Hematopoietic multipotent progenitor cell treated with erythropoietin and hydrocortisone succinate and interleukin-3 and kit ligand, for 15 days (in vitro differentiated cells): ENCODE data around the gene IRF2BPL.

ENCODE experiments used
- DNase-seq: peaks from one replicate; pipeline ENCODE4 v3.0.0-alpha.2; 2015; ENCODE audit warnings: low spot score

IRF2BPL gene

DNA sequence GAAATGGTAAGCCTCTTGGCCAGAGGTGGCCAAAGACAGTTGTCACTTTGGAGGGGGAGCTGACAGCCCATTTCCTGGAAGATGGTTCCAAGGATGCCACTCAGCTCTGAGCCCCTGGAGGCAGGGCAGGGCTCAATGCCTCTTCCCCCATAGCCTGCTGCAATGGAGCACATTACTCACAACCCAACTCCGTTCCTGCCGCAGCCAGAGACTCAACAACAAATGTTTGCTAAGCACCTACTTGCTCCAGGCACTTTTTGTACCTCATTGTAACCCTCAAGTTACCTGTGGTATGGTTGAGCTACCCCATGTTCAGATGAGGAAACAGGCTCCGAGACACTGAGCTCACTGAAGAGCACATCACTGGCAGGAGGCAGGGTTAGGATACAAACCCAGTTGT, 19.5 kb downstream of the IRF2BPL start:
- DNase-seq: no peak

DNA sequence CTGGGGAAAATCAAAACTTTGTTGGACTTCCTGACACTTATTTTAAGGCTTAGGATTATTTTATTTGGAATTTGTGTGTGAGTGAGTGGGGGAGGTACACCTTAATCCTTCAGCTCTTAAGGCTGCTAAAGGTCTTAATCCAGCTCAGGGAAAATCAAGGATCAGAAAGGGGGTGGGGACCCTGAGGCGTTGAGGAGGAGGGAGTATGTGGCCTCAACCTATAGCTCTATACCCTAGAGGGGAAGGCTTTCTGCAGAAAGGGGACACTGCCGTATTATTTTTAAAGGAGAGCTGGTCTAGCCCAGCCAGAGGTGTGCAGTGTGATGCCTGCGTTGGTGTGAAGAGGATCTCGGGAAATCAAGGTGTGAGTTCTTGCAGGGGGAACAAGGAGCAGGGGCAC, 20.0 kb downstream of the IRF2BPL start:
- no peak for DNase-seq

DNA sequence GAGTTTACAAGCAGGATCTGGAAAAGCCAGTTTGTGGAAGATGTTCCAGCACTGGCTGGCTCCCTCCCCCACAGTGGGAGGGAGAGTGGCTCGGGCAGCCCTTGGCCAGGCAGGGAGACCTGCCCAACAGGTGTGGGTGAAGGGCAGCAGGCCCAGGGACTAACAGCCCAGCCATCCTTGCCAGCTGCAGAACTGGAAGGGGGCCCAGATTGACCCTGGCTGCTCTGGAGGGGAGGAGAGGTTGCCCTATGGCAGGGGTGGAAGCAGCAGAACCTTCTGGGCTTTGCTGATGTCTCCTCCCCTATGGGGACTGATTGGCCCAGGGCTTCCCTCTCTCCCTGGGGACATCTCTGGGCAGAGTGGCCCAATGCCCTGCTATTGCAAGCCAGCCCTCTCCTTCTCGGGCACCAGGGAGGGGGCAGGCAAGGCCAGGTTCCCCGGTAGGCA, 20.5 kb downstream of the IRF2BPL start:
- DNase-seq: no peak

DNA sequence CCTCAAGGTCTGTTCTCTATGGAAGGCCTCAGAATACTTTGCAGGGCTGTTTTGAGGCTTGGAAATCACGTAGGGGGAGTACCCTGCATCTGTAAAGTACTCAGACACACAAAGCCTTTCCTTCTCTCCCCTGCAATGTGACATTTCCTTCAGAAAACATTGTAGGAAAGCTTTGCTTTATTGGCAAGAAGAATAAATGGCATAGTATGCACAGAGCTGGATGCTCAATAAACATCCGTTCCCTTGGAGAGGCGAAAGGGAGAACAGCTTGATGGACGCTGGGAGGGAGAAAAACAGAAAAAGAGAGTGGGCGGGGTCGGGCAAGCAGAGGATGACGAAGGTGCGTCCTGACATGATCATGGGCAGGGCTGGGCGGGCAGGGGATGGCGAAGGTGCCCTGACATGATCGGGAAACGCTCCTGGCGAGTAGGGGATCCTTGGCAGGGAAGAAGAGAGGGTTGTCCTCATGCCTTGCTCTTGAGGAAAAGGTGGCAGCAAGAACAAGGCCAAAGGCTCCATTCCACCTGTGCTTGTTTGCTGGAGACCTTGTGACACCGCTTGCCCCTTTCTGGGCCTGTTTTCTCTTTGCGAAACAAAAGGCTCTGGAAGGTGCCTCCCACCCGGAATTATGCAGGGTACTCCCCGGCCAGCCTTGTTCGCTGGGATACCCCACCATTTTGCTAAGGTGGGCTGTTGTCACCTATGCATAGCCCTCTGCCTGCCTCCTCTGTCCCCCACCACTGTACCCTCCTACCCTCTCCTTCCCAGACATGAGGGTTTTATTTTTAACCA, 21.1 kb downstream of the IRF2BPL start:
- no peak for DNase-seq

DNA sequence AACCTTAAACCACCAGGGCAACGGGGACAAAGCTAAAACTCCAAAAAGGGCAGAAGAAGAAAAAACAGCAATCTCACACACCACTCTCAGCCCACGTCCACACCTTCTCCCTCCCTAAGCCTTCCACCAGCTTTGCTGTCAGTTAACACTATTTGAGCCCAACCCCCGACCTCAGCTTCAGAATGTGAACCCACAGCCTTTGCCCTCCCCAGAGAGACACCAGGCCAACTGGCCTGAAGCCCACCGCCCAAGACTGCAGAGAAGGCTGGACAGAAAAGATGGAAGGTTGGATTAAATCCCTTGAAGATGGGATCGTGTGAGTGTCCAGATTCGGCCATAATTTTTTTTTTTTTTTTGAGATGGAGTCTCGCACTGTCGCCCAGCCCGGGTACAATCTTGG, 22.4 kb downstream of the IRF2BPL start:
- no peak for DNase-seq

DNA sequence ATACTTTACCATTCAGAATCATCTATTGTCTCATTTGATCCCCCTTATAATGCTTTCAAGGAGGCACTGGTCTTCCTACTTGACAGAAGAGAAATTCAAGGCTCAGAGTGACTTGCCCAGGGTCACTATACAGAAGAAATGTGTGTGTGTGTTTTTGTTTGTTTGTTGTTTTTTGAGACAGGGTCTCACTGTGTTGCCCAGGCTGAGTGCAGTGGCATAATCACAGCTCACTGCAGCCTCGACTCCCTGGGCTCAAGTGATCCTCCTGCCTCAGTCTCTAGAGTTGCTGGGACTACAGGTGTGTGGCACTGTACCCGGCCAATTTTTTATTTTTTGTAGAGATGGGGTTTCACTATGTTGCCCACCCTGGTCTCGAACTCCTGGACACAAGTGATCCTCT, 22.9 kb downstream of the IRF2BPL start:
- DNase-seq: no peak

DNA sequence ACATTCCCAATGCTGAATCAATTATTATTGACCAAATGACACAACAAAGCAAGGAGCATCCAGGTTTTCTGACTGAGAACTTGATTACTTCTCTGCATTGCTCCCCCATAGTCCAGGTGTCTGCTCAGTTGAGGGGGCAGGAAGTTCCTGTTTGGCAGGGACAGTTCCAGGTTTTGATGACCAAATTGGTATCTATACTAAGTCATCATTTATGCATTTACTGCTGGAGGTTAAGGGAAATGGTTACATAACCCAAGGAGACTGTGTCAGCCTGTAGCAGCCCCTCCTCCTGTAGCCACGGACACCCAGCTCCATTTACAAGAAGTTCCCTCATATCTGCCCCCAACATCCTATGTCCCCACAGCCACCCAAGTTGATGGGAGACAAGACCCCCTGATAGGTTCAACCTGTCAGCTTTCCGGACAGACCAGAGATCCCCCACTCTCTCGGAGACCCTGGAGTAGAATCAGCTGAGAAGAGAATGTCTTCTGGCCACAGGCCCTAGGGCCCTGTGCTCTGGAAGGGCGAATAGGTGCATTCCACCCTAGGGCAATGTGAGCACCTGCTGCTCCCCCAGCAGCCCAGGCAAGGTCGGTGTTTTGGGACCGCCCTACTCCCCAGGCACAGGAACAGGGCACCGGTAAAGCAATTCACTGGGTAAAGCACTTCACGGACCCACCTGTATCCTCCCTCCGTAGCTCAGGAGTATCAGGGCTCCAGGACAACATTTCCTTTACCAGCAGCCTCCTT, 23.6 kb downstream of the IRF2BPL start:
- DNase-seq: no peak

DNA sequence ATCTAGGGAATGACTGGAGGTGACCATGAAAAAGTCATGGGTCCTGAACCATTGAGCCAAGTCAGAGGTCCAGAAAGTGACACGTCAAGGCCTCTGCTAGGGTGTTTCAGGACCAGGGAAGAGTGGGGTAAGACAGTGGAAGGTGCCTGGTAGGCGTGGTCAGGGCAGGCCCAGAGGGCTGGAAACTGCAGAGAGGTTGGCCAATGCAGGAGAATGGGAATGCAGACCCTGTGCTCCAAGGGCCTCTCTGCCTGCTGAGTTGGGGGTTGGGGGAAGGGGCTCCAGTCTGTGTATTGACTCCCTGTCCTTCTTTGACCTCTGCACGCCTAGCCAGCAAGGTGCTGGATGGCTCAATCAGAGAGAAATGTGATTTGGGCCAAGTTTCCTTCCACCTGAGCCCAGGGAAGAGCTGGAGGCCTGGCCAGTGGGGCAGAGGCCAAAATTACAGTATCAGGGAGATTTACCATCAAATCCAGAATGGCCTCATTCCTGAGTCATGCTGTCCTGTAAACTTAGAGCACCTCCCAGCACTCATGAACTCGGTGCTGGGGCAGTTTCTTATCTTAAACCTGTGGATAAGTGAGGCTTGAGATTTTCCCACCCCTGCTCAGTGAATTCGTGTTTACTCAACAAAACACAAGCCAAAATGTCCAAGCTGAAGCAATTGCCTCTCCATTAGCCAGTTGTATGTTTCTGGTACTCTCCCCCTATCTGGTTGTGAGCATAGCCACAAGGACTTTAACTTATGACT, 24.4 kb downstream of the IRF2BPL start:
- DNase-seq: no peak

DNA sequence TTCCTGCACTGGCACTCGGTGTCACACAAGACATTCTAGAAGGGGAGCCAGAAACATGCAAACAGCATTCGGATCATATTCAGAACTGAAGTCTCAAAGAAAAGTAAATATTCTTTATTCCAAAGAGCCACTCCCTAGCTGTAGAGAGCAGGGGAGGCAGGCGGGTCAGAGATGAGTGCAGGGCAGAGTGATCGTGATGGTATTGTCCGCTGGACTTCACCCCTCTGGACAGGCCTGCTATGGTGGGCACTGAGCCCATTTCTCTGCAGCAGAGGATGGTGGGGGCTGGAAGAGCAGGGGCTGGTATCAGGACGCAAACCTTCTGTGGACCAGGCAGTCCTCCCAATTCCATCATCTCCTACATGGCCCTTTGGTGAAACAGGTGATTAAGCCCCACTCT, 25.6 kb downstream of the IRF2BPL start:
- DNase-seq: no peak

DNA sequence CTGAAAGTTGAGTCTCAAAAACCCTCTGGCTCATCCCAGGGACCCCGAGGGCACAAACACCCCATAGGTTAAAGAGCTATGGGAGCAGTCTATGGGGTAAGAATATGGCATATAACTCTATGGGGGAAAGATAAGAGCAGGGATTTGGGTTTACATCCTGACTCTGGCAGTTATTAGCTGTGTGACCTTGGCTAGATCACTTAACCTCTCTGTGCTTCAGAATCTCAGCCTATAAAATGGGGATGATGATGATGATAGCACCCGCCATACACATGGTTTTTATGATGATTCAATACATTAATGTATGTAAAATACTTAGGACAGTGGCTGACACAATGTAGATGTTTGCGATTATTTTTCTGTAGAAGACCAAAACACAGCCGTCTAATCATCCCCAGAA, 26.2 kb downstream of the IRF2BPL start:
- no peak for DNase-seq

DNA sequence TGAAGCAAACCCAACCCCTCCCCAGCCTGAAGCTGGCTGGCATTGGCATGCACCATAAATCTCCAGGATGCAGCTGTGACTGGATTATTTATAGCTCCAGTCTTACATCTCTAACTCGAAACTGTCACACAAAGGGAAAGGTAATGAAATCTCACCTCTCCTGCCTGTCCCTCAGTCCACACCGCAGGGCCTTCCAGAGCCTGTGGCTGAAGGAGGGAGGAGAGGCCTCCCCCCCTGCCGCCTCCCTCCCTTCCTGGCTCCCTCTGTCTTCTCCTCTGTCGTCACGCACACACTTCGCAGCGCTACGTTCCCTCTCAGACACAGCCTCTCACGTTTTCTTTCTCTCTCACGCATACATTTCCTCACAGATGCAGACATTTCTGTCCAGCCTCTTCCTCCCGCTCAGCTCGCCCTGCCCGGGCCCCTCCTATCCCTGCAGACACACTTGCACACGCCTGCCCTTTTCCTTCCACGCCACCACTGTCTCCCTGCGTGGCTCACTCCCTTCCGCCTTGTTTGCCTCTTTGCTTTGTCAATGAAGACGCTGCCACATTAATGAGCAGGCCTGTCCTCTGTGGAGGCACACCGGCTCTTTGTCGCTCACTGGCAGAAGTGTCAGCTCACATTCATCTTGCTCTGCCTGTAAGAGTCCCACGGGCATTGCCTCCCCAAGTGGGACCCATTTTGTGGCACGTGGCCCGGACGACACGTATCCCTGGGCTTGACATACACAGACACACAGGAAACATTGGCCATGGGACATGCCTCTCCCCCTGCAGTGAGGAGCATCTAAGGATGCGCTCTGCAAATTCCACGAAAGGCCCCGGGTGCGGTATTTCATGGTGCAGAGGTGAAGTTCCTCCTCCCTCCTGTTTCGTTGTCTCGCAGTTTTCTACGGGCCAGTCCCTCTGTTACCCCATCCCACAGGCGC, 27.9 kb downstream of the IRF2BPL start:
- DNase-seq: no peak

DNA sequence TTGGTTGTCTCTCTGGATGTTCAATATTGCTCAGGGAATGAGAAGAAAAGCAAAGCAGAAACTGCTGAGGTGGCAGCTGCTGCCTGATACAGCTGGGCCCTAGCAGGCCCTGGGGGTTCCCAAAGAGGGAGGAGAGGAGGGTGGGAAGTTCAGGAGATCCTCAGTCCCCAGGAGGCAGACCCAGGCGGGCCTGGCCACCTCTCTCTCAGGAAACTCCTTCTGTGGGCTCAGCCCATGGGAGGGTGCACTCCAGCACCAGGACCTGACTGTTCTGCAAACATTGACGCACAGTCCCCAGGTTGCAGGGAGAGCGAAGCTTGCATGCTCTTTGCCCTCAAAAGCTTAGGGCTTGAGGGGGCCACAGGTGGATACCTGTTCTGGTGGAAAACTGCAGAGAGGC, 29.6 kb downstream of the IRF2BPL start:
- no peak for DNase-seq

DNA sequence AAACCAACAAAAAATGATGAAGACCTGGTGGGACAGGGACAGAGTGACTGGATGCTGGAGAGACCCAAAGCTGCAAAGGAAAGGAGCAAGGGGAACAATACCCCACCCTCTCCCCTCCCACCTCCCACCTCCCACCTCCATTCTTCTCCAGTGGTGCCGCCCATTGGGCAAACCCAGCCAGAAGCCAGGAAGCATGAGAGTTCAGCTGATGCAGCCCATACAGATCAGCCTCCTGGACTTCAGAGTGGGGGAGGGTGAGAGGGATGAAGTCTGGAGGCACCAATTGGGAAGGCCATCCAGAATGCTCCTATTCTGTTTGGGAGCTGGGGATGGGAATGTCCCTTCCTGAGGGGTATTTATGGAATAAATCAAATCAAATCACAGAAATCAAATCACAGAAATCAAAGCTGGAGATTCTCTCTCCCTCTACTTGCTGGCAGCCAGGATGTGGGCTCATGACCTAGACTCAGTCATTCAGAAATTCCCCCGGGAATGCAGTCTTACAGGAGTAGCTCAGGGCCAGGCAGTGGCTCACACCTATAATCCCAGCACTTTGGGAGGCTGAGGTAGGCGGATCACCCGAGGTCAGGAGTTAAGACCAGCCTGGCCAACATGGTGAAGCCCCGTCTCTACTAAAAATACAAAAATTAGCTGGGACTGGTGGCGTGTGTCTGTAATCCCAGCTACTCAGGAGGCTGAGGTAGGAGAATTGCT, 31.1 kb downstream of the IRF2BPL start:
- no peak for DNase-seq

DNA sequence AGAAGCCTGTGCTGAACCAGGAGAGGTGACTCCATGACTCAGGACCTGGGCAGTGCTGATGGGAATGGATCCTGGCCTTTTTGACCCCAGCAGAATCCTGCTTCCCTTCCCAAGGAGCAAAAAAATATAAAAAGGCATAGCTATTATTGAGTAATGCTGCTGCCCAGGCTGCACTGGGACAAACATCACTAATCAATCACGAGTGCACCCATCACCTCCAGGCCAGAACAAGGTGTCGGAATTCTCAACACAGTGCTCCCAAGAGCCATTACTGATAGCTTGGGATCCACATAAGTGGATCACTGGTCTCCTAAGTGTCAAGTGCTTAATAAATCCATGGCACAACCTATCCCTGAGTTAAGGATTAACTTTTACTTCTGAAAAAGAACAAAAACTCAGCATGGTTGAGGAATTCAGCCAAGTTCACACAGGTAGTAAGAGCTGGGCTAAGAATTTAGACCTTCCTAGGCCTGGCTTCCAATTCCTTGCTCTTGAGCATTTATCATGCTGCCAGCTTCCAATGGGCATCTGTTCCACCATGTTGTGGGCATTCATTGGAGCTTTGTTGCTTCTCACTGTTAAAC, 31.9 kb downstream of the IRF2BPL start:
- no peak for DNase-seq

DNA sequence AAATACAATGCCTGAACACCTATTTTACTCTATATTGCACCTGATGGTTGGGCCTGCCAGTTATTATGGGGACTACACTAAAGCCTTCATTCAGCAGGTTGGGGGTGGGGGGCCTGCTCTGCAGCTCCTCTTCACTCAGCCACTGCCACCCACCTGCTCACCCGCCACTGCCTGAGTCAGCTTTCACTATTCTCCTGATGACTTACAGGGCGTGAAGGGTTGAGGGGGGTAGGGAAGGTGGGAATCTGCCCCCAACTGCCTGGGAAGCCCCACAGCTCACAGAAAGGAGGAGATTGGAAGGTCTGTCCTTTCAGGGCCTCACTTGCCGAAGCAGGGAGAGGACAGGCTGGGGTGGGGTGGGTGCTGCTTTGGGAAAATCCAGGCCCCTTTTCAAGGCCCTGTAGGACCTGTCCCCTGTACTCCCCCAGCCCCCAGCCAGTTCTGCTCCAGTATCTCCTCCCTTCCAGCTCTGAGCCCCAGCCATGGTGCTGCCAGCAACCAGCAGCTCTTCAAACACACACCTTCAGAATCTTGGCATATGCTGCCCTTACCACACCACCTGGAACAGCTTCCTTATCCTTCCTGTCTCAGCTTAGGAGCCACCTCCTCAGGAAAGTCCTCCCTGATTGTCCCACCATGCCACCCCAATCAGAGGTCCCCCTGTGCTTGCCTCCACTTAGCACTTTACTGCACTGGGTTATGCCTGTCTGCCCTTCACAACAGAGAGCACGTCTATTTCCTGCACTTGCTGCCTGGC, 33.1 kb downstream of the IRF2BPL start:
- no peak for DNase-seq

DNA sequence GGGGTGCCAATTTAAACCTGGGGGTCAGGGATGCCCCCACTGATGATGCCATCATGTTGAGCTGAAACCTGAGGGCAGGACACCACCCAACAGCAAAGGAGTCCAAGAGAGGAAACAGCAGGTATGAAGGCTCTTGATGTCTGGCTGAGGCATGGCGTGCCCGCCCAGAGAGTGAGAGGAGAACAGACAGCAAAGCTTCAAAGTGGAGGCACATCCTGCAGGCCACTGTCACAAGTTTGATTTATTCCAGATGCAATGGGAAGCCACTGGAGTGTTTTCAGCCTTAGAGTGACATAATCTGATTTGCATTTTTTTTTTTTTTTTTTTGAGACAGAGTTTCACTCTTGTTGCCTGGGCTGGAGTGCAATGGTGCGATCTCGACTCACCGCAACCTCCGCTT, 34.8 kb downstream of the IRF2BPL start:
- DNase-seq: no peak

DNA sequence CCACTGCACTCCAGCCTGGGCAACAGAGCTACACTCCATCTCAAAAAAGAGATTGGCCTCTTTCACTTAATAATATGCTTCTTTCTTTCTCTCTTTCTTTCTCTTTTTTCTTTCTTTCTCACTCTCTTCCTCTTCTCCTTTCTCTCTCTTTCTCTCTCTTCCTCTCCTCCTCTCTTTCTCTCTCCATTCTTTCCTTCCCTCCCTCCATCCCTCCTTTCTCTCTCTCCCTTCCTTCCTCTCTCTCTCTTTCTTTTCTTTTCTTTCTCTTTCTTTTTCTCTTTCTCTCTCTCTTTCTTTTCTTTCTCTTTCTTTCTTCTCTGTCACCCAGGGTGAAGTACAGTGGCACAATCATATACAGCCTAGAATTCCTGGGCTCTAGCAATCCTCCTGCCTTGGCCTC, 38.4 kb downstream of the IRF2BPL start:
- DNase-seq: no peak

DNA sequence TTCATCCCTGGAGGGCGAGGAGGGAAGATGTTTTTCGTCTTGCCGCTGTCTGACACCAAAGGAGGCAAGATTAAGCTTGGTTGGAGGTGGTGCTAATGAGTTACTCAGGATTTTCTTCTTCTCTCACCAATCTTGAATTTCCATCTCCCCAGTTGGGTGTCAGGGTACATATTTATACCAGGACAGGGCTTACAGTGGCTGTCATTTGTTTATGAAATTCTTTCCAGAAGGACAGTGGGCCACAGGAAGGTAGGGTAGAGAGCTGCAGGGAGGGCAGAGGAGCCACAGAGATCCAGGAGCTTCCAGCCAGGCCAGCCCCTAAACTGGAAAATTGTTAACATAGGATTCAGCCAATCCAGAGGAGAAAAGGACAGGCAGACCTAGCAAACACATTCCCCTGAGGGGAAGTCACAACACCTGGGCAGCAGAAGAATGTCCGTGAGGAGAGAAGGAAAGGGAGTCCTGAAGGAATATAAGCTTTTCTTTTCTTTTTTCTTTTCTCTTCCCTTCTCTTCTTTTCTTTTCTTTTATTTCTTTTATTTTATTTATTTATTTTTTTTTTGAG, 40.5 kb downstream of the IRF2BPL start:
- DNase-seq: no peak

DNA sequence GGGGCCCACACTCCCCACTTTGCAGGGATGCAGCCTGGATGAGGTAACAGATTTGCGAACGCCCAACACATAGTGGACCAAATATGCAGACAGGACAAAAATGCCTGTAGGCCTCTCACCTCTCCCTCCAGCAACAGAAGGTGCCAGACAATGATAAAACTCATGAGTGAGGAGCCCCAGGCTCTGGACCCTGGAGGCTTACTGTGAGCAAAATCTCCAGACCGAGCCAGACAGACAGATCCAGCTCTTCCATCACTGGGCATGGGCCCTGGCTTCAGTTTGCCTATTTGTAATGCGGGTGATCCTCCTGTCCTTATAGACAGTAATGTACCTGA, 42.3 kb downstream of the IRF2BPL start:
- no peak for DNase-seq
